Choroid plexus epithelial cell (primary cell): ENCODE measurements around the gene ARFGAP1.

Experiments used
- DNase-seq: peaks from one replicate; pipeline ENCODE4 v3.0.0-alpha.2; 2010; ENCODE audit warnings: low read depth
- H3K4me3 ChIP-seq: 2 replicates; pipeline ENCODE4 v1.5.1; 2011; ENCODE audit warnings: low read depth, mild to moderate bottlenecking, control low read depth, low read length, moderate library complexity
- CTCF ChIP-seq: conservative IDR thresholded peaks from 2 replicates; pipeline ENCODE4 v1.5.1; 2011; ENCODE audit warnings: low read depth, mild to moderate bottlenecking, control low read depth, inconsistent platforms, low read length, moderate library complexity

Gene ARFGAP1

GRCh38 chr20:63272105-63273058, at the start of gene ARFGAP1:
ARFGAP1 (plus strand) TSS chr20:63272813; CDS start chr20:63275581, 2,768 bp downstream.
- peak within 1 kb of the TSS; percentile 91 for H3K4me3 ChIP-seq
- DNase-seq: peak; percentile 89
- no peak for TF ChIP-seq CTCF

GRCh38 chr20:63223121-63223825, 49.3 kb upstream of the ARFGAP1 start:
- peak; percentile 50 for DNase-seq
- peak; percentile 86 for TF ChIP-seq CTCF
- no peak overlapping the region for H3K4me3 ChIP-seq

- no peak overlapping the region for H3K4me3 ChIP-seq
- DNase-seq: no peak
- TF ChIP-seq CTCF: no peak
Observed at GRCh38 chr20:63223826-63224207, 48.8 kb upstream of the ARFGAP1 start.

DNA sequence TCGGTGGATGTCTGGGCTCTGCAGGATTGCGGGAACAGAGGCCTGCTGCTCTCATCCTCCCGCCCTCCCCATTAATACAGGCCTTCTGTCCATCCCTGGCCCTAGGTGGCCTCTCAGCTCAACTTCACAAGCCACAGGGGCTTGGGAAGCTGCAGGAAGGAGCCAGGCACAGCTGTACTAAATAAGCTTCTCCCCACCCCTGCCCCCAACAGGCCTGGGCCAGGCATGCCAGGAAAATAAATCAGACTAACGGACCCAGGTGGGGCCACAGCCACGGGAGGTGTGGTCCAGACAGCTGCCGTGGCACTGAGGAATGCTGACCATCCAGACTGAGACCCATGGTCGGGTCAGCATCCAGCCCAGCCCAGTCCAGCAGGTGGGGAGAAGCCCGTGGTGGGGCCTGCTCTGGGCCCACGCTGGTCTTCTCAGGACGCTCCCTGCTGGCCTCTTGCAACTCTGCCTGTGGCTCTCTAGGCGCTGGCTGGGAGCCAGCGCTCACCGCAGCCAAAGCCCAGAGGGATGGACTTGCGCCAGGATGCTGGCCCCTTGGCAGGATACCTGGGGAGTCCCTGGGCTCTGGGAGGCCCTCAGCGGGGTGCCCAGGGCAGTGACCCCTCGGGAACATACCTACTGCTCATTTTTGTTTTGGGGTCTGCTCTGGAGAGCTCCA, 48.1 kb upstream of the ARFGAP1 start:
- peak; percentile 48 for TF ChIP-seq CTCF
- no peak overlapping the region for H3K4me3 ChIP-seq
- peak; percentile 76 for DNase-seq

GRCh38 chr20:63225082-63225454, 47.5 kb upstream of the ARFGAP1 start:
- no peak overlapping the region for H3K4me3 ChIP-seq
- no peak for DNase-seq
- no peak for TF ChIP-seq CTCF

- no peak for TF ChIP-seq CTCF
- H3K4me3 ChIP-seq: no peak overlapping the region
- no peak for DNase-seq
Observed at GRCh38 chr20:63226042-63226943, 46.3 kb upstream of the ARFGAP1 start.
